ENCODE measurements around the gene RASSF4.

RASSF4 gene

DNA sequence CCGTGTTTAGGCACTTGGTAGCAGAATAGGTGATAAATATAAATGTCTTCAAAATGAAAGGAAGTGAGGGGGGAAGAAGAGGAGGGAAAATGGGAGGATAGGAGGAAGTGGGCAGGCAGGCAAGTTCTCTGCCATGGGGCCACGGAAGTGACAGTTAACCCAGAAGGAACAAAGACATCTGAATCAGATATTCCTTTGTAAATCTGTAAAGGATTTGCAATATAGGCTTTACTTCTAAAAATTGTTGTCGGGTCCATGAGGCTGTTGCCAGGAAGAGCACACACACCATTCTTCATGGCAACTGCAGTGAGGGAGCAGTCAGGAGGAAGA is 23.7 kb upstream of the RASSF4 start:
- Histone ChIP-seq H3K4ac (ENCODE audit: low read length) (no peak overlapping the region), H3K4me3 (ENCODE audit: low read length in 2 of 2) (no peak overlapping the region), H2BK15ac (ENCODE audit: low read length) (no peak overlapping the region), H3K79me1 (ENCODE audit: low read depth, low read length) (no peaks in the 10 kb centered on the region), H3K36me3 (replicated peaks in 1 of 2; ENCODE audit: control insufficient read depth in 2 of 2, insufficient read depth in 2 of 2, low read length in 2 of 2) (no peaks in the 10 kb centered on the region), H3K9me3 (replicated peaks in 1 of 2; ENCODE audit: control insufficient read depth in 2 of 2, insufficient read depth in 1 of 2, low read depth in 1 of 2, low read length in 2 of 2) (no peaks in the 10 kb centered on the region), H3K23ac (ENCODE audit: low read depth, low read length, poor library complexity) (no peak overlapping the region), H3K18ac (ENCODE audit: low read length) (no peak overlapping the region), H4K8ac (ENCODE audit: low read depth, low read length) (no peak overlapping the region), H2BK120ac (ENCODE audit: low read depth, low read length) (no peak overlapping the region), H3K27me3 (ENCODE audit: control insufficient read depth in 3 of 3, insufficient read depth in 3 of 3, low read depth in 1 of 3, low read length in 3 of 3) (peaks cover 0 to 4% (median 0%) of the 10 kb centered on the region in 3 experiments), H2BK5ac (ENCODE audit: low read length) (no peak overlapping the region), H2AFZ (ENCODE audit: low read length) (no peak overlapping the region), H3K27ac (replicated peaks; ENCODE audit: low read length) (no peak overlapping the region), H3K9ac (ENCODE audit: low read depth, low read length, poor library complexity) (no peak overlapping the region), H3K14ac (ENCODE audit: low read length) (no peak overlapping the region), H3K4me2 (ENCODE audit: insufficient read depth, low read length, poor library complexity, severe bottlenecking) (no peak overlapping the region), H2AK5ac (ENCODE audit: low read depth, low read length) (no peak overlapping the region), H3K4me1 (ENCODE audit: control insufficient read depth in 2 of 2, insufficient read depth in 1 of 2, low read depth in 1 of 2, low read length in 2 of 2) (peaks cover 0 to 2% of the 10 kb centered on the region in 2 donors), H4K91ac (ENCODE audit: low read depth, low read length, poor library complexity) (no peak overlapping the region), H2BK12ac (ENCODE audit: low read length) (no peak overlapping the region)
- WGBS, 2 donors (ENCODE audit: extremely low coverage in 2 of 2, insufficient read length in 2 of 2, insufficient replicate concordance in 1 of 2) = no CpG with 5 or more reads among the region's 3 CpGs
- no peak for DNase-seq (ENCODE audit: low spot score)

DNA sequence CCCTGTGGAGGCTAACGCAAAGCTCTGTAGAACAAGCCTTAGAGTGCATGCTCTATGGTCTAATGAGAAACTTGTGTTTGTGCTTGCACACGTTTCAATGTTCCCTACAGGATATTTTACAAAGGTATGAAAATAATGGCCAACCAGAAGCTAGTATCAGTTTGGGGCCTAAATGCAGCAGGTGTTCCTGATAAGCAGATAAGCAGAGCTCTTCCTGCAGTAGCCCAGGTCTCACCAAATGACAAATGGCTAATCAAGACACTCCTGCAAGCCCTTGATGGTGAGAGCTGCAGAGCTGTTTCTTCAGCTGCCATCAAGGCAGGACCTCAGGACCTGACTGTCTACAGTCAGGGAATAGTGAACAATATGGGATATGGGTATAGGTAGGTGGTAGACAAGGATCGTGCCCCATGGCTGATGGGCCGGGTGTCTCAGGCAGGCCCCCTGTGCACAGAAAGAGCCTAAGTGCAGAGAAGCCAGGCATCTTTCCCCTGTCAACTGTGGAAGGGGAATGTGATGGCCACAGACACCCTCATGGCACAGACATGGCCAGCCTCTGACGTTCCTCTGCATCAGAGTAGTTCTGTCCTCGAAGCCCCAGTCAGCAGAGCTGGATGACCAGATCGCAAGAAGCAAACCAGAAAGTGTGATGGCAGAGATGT is 23.2 kb upstream of the RASSF4 start:
- WGBS, 2 donors (ENCODE audit: extremely low coverage in 2 of 2, insufficient read length in 2 of 2, insufficient replicate concordance in 1 of 2) = no CpG with 5 or more reads among the region's 7 CpGs
- Histone ChIP-seq H3K4me3 (ENCODE audit: low read length in 2 of 2) (no peak overlapping the region), H3K14ac (ENCODE audit: low read length) (no peak overlapping the region), H3K4me1 (ENCODE audit: control insufficient read depth in 2 of 2, insufficient read depth in 1 of 2, low read depth in 1 of 2, low read length in 2 of 2) (peaks cover 0 to 2% of the 10 kb centered on the region in 2 donors), H2BK12ac (ENCODE audit: low read length) (no peak overlapping the region), H3K18ac (ENCODE audit: low read length) (no peak overlapping the region), H3K9me3 (replicated peaks in 1 of 2; ENCODE audit: control insufficient read depth in 2 of 2, insufficient read depth in 1 of 2, low read depth in 1 of 2, low read length in 2 of 2) (no peaks in the 10 kb centered on the region), H2BK5ac (ENCODE audit: low read length) (no peak overlapping the region), H2AFZ (ENCODE audit: low read length) (no peak overlapping the region), H2BK120ac (ENCODE audit: low read depth, low read length) (no peak overlapping the region), H2BK15ac (ENCODE audit: low read length) (no peak overlapping the region), H4K91ac (ENCODE audit: low read depth, low read length, poor library complexity) (no peak overlapping the region), H3K27me3 (ENCODE audit: control insufficient read depth in 3 of 3, insufficient read depth in 3 of 3, low read depth in 1 of 3, low read length in 3 of 3) (no peaks in the 10 kb centered on the region), H3K79me1 (ENCODE audit: low read depth, low read length) (no peaks in the 10 kb centered on the region), H4K8ac (ENCODE audit: low read depth, low read length) (no peak overlapping the region), H3K36me3 (replicated peaks in 1 of 2; ENCODE audit: control insufficient read depth in 2 of 2, insufficient read depth in 2 of 2, low read length in 2 of 2) (no peaks in the 10 kb centered on the region), H3K4ac (ENCODE audit: low read length) (no peak overlapping the region), H3K23ac (ENCODE audit: low read depth, low read length, poor library complexity) (no peak overlapping the region), H3K27ac (replicated peaks; ENCODE audit: low read length) (no peak overlapping the region), H3K9ac (ENCODE audit: low read depth, low read length, poor library complexity) (no peak overlapping the region), H3K4me2 (ENCODE audit: insufficient read depth, low read length, poor library complexity, severe bottlenecking) (no peak overlapping the region), H2AK5ac (ENCODE audit: low read depth, low read length) (no peak overlapping the region)
- DNase-seq (ENCODE audit: low spot score) = no peak

DNA sequence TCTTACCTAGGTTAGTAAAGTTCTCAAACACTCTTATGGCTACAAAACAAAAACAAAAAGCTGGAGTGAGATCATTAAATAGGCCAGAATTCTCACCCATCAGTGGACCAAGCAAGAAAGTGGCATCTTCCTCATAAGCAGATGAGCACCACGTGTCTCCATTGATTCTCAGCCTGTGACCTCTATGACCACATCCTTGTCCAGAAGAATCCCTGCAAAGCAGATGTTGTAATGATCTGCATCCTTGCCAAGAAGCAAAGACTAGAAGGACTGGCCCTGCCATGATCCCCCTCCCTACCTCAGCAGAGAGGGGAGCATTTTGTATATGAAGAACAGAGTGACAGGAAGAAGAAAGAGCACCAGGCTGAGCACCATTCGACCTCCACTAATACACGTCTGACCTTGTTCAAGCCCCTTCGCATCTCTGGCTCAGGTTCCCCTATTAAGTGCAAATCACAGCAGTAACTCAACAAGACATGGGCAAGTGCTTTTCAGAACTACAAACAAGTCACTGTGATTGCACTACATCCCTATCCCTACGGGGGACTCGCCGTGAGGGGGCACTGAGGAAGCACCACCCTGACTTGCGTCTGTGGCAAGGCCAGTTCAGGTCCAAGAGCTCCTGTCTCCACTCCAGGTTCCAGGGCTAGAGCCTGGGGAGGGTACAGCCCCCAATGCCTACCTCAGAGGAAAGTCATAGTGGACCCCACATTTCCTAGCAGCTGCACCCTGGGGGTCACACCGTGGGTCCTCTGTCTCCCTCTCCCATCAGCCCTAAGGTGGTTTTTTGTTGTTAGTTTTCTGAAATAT is 22.2 kb upstream of the RASSF4 start:
- no peaks in the 10 kb centered on the region for H3K36me3 ChIP-seq (replicated peaks in 1 of 2; ENCODE audit: control insufficient read depth in 2 of 2, insufficient read depth in 2 of 2, low read length in 2 of 2)
- no peak overlapping the region for H3K18ac ChIP-seq (ENCODE audit: low read length)

DNA sequence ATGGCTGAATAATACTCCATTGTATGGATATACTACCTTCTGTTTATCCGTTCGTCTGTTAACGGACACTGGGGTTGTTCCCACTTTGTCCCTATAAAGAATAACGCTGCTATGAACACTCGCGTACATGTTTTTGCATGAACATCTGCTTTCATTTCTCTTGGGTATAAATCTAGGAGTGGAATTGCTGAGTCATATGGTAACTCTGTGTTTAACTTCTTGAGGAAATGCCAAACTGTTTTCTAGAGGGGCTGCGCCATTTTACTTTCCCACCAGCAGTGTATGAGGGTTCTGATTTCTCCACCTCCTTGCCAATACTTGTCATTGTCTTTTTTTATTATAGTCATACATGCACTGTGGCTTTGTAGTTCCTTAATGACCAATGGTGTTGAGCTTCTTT is 20.6 kb upstream of the RASSF4 start:
- Histone ChIP-seq H3K4me3 (ENCODE audit: low read length in 2 of 2) (no peak overlapping the region), H3K4me2 (ENCODE audit: insufficient read depth, low read length, poor library complexity, severe bottlenecking) (no peak overlapping the region), H3K27ac (replicated peaks; ENCODE audit: low read length) (no peak overlapping the region), H4K8ac (ENCODE audit: low read depth, low read length) (no peak overlapping the region), H3K9me3 (replicated peaks in 1 of 2; ENCODE audit: control insufficient read depth in 2 of 2, insufficient read depth in 1 of 2, low read depth in 1 of 2, low read length in 2 of 2) (no peaks in the 10 kb centered on the region), H3K23ac (ENCODE audit: low read depth, low read length, poor library complexity) (no peak overlapping the region), H3K79me1 (ENCODE audit: low read depth, low read length) (no peaks in the 10 kb centered on the region), H3K18ac (ENCODE audit: low read length) (no peak overlapping the region), H3K27me3 (ENCODE audit: control insufficient read depth in 3 of 3, insufficient read depth in 3 of 3, low read depth in 1 of 3, low read length in 3 of 3) (no peaks in the 10 kb centered on the region), H3K9ac (ENCODE audit: low read depth, low read length, poor library complexity) (no peak overlapping the region), H3K36me3 (replicated peaks in 1 of 2; ENCODE audit: control insufficient read depth in 2 of 2, insufficient read depth in 2 of 2, low read length in 2 of 2) (no peaks in the 10 kb centered on the region), H2BK120ac (ENCODE audit: low read depth, low read length) (no peak overlapping the region), H3K4ac (ENCODE audit: low read length) (no peak overlapping the region), H2AK5ac (ENCODE audit: low read depth, low read length) (no peak overlapping the region), H4K91ac (ENCODE audit: low read depth, low read length, poor library complexity) (no peak overlapping the region), H3K4me1 (ENCODE audit: control insufficient read depth in 2 of 2, insufficient read depth in 1 of 2, low read depth in 1 of 2, low read length in 2 of 2) (no peaks in the 10 kb centered on the region), H3K14ac (ENCODE audit: low read length) (no peak overlapping the region), H2BK12ac (ENCODE audit: low read length) (no peak overlapping the region), H2AFZ (ENCODE audit: low read length) (no peak overlapping the region), H2BK15ac (ENCODE audit: low read length) (no peak overlapping the region), H2BK5ac (ENCODE audit: low read length) (no peak overlapping the region)
- no CpG with 5 or more reads among the region's 7 CpGs for WGBS, 2 donors (ENCODE audit: extremely low coverage in 2 of 2, insufficient read length in 2 of 2, insufficient replicate concordance in 1 of 2)
- DNase-seq (ENCODE audit: low spot score) = no peak

More for the DNA sequence above, 22.2 kb upstream of the RASSF4 start:
- no peak overlapping the region for H2BK120ac ChIP-seq (ENCODE audit: low read depth, low read length)
- H3K4me1 ChIP-seq (ENCODE audit: control insufficient read depth in 2 of 2, insufficient read depth in 1 of 2, low read depth in 1 of 2, low read length in 2 of 2) = peaks cover 0 to 2% of the 10 kb centered on the region in 2 donors
- H3K79me1 ChIP-seq (ENCODE audit: low read depth, low read length) = no peaks in the 10 kb centered on the region
- no peak overlapping the region for H3K27ac ChIP-seq (replicated peaks; ENCODE audit: low read length)
- H2AK5ac ChIP-seq (ENCODE audit: low read depth, low read length) = no peak overlapping the region
- no peak overlapping the region for H3K14ac ChIP-seq (ENCODE audit: low read length)
- H3K9me3 ChIP-seq (replicated peaks in 1 of 2; ENCODE audit: control insufficient read depth in 2 of 2, insufficient read depth in 1 of 2, low read depth in 1 of 2, low read length in 2 of 2) = no peaks in the 10 kb centered on the region
- no peak overlapping the region for H4K91ac ChIP-seq (ENCODE audit: low read depth, low read length, poor library complexity)
- H2BK5ac ChIP-seq (ENCODE audit: low read length) = no peak overlapping the region
- H3K4me2 ChIP-seq (ENCODE audit: insufficient read depth, low read length, poor library complexity, severe bottlenecking) = no peak overlapping the region
- no peak overlapping the region for H2BK15ac ChIP-seq (ENCODE audit: low read length)
- H3K4ac ChIP-seq (ENCODE audit: low read length) = no peak overlapping the region
- H3K27me3 ChIP-seq (ENCODE audit: control insufficient read depth in 3 of 3, insufficient read depth in 3 of 3, low read depth in 1 of 3, low read length in 3 of 3) = no peaks in the 10 kb centered on the region
- no peak overlapping the region for H3K23ac ChIP-seq (ENCODE audit: low read depth, low read length, poor library complexity)
- no peak overlapping the region for H3K4me3 ChIP-seq (ENCODE audit: low read length in 2 of 2)
- H3K9ac ChIP-seq (ENCODE audit: low read depth, low read length, poor library complexity) = no peak overlapping the region
- no peak overlapping the region for H2BK12ac ChIP-seq (ENCODE audit: low read length)
- no peak overlapping the region for H4K8ac ChIP-seq (ENCODE audit: low read depth, low read length)
- H2AFZ ChIP-seq (ENCODE audit: low read length) = no peak overlapping the region
- WGBS, 2 donors (ENCODE audit: extremely low coverage in 2 of 2, insufficient read length in 2 of 2, insufficient replicate concordance in 1 of 2) = no CpG with 5 or more reads among the region's 9 CpGs
- DNase-seq (ENCODE audit: low spot score) = no peak
